ENCODE results near the gene SPOCK3.
"Not testable (repeated sequence)": the region's sequence is repeated elsewhere in the genome, so short reads cannot be mapped to it uniquely, and the experiment has no call there.

Gene SPOCK3

DNA sequence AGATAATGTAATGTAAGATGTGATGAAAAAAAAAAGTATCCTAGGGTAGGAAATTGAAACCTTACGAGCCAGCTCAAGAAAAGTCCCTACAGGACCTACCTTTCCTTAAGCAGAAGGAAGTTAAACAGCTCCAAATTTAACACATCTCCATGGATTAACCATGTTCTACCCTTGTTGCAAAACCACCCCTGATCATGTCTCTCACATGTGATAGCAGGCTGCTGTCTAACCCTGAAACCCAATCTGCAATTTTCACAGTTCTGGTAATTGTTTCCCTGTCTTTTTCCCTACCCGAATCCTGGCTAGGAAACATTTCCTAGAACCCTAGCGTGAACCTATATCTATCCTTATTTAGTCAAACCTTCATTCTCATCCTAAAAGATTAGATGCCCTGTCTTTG, 198.9 kb downstream of the SPOCK3 start:
- no peak for DNase-seq (ENCODE audit: low spot score)

DNA sequence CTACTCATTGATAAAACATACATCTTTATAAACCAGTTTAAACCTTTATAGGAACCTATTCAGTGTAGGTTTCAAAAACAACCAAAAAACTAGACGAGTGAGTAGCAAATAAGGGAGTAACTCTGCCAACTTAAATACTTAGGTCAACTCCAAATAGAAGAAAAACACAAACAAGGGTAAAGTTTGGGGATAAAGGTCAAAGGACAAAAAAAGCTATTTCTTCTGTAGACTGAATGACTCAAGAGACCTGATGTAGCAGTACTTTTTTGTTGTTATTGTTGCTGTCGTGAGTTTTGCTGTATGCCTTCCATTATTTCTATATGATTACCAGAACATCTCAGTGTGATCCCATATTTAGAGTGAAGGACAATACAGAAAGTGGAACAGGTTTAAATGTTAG, 199.3 kb downstream of the SPOCK3 start:
- no peak for DNase-seq (ENCODE audit: low spot score)

DNA sequence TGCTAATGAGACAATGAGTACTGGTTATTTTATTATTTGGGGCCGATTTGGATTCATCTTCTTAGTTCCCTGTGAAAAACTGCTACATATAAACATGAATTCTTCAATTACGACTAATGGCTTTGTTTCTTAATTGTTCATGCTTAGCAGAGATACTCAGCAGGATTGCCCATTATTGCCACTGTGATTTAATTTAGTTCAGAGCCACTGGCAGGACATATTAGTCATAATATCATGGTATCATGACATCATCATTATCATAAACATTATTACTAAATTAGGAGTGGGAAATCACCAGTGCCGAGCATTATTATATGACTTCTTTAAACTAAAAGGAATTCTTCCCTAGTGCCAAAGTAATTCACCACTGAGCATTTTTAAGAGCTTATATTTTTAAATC, 201.4 kb downstream of the SPOCK3 start:
- no peak for DNase-seq (ENCODE audit: low spot score)

DNA sequence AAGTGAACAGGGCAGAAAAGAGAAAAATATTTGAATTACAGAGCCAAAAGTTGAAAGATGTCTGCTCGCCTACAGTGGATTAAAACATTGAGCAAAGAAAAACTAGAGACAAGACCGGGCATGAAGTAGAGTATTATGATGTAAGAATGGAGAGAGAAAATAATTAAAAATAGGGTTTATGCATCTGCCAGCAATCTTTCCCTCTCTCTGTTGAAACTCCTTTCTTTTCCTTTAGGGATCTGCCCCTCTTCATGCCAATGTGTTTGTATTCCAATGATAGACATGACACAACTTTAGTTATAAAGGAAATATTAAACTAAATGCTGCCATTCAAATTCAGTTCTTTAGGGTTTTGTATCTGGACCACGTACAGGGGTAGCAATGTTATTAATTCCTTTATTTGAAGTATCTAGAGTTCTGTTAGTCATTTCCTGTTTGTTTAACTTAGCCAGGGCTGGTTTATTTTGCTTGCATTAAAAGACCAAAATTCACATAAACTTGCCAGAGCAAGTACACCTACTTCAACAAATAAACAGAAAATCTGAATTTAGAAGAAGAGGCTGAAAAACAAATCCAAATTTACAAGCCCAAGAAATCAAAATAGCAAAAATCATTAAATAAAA, 202.6 kb downstream of the SPOCK3 start:
- DNase-seq (ENCODE audit: low spot score) = no peak

DNA sequence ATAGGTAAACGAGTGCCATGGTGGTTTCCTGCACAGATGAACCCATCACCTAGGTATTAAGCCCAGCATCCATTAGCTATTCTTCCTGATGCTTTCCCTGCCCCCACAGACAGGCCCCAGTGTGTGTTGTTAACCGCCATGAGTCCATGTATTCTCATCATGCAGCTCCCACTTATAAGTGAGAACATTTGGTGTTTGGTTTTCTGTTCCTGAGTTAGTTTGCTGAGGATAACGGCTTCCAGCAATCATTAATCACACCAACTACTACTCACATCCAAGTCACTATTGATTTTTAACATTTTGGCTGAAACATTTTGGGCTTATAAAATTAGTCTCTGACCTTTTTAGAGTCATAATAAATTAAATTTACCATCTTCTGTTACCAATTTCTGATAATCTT, 205.3 kb downstream of the SPOCK3 start:
- no peak for DNase-seq (ENCODE audit: low spot score)

DNA sequence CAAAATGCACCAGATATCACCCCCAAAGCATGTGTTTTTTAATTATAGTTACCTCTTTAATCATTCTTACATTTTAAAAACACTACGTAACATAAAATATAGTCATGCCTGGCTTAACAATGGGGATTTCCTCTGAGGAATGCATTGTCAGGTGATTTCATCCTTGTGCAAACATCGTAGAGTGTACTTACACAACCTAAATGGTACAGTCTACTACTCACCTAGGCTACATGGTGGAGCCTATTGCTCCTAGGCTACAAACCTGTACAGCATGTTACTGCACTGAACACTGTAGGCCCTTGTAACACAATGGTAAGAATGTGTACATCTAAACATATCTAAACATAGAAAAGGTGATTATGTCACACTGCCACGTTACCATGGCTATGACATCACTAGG, 208.6 kb downstream of the SPOCK3 start:
- DNase-seq (ENCODE audit: low spot score) = no peak

DNA sequence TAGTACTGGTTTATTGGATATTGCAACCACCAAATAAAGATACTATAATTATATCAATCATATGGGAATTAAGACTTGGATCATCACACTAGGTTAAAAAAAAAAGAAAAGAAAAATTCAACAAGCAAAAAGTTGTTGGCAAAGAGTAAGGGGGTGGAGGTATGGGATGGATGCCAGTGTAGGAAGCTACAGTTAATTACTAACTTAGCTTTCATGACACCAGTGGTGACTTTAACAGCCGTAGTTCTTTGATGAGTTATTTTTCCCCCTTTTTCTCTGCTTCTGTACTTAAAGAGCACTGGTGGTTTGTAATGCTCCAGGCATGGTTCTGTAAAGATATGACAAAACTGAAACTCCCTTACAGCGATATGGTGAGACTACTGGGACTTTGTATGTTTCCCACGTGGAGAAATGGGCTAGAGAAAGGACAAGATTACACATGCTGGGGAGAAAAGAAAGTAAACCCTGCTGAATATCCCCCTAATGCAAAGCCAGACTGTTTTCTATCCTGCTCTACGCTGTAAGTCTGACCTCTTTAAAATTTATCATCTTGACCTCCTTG, 210.8 kb downstream of the SPOCK3 start:
- no peak for DNase-seq (ENCODE audit: low spot score)

DNA sequence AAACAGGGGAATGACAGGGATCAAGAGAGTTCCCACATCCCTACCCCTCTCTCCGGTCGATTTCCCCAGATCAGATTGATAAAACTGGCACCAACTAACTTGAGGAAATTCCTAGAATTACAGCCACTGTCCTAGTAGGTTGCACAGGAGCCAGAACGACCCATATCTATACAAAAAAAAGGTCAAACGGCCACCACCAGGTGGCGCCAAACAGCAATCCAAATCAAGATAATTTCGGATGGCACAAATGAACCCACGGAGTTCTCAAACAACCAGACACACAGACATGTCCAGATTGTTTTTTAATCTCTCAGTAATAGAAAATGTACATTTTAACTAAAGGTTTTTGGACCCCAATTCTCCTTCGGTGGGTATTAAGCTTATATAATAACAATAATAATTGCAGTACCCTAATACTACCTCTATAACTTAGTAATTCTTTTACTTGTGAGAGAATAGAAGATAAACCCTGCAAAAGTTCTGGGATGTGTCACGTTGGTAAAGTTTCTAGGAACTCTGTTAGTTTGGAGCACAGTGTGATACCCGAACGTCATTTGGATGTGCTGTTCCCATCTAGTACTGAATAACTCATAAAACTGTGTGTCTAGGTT, 212.6 kb downstream of the SPOCK3 start:
- peak; percentile 66 for DNase-seq (ENCODE audit: low spot score)

DNA sequence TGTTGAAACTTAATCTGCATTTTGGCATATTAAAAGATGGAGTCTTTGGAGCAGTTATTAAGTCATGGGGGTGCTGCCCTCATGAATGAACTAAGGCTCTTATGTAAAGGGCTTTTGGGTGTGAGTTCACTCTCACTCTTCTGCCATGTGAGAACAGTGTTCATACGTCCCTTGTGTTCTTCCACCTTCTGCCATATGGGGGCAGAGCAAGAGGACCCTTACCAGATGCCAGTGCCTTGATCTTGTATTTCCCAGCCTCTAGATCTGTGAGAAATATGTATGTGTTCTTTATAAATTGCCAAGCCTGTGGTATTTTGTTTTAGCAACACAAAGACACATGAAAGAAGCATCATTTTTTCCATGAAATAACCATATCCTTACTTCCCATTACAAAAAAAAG, 213.9 kb downstream of the SPOCK3 start:
- DNase-seq (ENCODE audit: low spot score) = no peak

DNA sequence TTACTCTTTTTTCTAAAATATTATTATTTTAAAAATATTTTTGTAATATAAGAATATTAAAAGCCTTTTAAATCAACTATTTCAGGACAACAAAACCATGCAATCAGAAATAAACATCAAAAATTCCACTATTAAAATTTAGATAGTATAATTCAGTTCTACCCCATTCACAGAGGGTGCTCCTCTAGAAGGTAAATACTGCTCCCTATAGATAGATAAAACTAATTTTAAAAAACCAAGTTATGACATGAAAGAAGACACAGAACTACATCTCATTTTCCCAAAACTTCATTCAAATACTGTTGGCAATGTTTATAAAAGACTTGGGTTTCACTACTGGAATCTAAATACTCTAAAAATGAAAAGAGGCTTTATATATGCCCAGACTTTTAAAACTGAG, 219.3 kb downstream of the SPOCK3 start:
- DNase-seq (ENCODE audit: low spot score) = no peak

DNA sequence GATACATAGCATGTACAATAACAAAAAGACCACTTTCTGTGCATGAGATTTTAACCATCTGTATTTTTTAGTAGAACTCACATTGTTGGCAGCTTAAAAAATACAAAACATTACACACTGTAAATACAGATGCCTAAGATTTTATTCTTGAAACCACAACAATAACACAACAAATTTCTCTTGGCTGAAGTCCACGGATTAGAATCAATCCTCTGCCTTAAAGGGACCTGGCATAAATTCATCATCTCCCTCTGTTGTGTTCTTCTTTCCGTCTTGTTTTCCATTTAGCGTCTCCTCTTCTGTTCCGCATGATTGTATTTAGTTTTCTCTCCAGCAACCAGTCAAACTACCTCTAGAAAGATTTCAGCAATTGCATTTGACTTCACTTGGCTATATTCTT, 231.0 kb downstream of the SPOCK3 start:
- no peak for DNase-seq (ENCODE audit: low spot score)

DNA sequence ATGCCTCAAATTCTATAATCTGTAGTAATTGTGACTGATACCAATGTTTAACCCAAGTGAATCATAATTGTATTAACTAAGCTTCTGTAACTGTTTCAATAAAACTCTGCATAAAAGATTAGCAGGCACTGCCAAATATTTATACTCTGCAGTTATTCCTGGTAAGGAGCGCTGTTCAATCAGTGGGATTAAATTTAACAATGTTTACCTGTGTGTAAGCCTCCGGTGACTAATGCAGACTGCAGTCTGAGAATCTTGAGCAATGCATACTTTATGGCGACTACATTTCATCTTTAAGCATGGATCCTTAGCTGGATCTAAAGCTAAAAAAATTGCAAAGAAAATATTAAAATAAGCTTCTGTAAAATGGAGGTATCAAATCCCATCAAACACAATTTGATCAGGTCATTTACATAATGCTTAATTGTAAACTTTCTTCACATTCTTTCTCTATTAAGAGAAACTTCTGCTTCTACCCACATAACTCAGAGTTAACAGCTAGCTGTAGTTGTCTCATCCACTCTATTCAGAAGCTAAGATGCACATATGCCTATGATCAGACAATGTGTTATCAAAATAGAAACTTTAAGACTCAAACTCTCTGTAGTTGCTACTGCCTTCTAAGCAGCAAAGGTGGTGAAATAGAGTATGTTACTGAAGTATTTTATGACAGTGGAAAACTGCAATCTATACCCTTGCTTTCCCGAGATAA, 234.0 kb downstream of the SPOCK3 start:
- peak; percentile 74 for DNase-seq (ENCODE audit: low spot score)

DNA sequence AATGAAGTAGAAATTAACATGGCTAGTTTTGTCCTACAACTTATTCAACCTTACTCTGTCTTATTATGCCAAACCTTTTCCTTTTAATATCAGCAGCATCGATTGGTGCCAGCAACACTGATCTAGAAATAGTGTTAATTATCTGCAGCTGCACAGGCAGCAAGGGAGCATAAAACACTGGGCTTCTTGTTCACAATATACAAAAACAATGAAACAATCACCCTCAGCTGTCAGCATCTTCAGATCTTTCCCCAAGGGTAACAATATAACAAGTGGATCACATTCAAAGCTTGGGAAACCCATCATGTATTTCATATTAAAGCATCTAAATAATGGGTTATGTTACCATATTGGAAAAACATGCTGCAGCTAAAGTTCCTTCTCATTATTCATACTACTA, 238.1 kb downstream of the SPOCK3 start:
- no peak for DNase-seq (ENCODE audit: low spot score)

DNA sequence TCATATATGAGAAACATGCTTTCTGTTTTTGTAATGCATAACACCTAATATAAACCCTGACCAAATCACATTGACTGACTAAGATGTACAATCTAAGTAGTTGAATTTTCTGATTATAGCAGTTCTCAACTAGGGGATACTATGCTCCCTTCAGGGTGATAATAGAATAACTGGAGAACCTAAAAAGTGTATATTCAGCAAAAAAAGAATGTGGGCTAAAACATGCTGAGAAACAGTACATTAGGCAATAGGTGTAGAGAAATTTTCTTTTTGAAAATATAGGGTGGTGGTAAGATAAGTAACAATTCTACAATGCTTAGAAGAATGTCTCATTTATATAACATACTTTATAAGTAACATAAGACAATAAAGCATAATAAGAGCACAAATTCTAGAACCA, 239.6 kb downstream of the SPOCK3 start:
- no peak for DNase-seq (ENCODE audit: low spot score)

DNA sequence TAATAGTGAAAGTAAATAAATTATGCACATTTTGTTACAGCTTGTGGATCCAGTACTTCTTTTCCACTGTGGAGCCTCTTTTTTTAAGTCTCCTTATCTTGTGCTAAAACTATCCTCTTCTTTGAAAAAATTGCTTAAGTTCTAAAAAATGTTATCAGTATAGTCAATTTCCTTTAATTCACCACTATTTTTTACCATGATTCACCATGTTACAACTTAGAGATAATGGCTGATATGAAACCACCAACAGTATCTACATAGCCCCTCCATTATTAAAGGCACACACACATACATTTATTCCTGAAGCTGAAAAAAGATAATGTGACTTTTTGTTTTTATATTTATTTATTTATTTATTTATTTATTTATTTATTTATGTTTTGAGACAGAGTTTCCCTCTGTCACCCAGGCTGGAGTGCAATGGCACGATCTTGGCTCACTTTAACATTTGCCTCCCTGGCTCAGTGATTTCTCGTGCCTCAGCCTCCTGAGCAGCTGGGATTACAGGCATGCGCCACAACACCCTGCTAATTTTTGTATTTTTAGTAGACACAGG, 243.2 kb downstream of the SPOCK3 start:
- no peak for DNase-seq (ENCODE audit: low spot score)

DNA sequence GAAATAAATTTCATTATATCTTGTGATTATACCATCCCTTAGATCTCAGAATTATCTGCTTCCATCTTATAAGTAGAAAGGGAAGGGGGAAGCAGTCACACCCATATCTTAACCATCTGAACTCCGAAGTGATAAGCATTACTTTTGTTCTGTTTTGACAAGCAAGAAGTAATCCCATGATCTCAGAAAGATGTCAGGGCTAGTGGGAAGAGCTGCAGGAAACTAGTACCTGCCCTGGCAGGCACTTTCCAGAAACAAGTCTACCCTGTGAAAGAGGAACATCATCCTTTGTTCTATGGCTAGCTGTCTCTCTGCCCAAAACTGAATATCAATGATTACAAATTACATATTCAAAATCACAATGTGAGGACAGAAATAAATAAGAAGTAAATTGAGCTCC, 244.4 kb downstream of the SPOCK3 start:
- DNase-seq (ENCODE audit: low spot score) = no peak

DNA sequence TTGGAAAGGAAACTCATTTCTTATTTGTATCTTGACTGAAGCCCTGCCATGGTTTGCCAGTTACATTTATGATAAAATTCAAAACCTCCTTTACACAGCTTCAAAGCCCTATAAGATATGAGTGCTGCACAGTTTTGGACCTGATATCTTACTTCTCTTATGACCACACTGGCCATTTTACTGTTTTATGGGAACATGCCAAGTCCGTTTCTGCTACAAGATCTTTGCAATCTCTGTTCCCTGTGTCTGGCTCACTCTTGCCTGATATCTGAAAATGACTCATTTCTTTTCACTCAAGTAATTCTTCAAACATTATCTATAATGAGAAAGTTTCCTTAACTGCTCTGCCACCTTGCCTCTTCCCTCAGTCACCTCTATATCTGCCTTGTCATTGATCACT, 247.3 kb downstream of the SPOCK3 start:
- no peak for DNase-seq (ENCODE audit: low spot score)

DNA sequence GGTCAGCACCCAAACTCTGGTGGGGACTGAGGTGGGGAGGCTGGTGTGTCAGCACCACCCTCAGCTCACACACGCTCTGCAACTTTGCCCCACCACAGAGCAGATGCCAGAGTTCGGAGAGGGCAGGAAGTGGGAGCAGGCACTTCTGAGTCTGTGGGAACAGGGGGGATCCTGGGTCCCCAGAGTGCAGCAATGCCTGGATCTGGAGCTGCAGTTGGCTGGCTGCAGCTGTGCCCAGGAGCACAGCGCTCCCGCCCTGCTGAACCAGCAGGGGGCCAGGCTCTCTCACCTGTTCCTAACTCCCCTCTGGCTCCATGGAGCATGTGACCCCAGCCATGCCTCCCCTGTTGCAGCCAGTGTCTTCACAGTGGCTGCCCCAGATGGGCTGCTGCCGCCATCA, 252.4 kb downstream of the SPOCK3 start:
- no peak for DNase-seq (ENCODE audit: low spot score)

DNA sequence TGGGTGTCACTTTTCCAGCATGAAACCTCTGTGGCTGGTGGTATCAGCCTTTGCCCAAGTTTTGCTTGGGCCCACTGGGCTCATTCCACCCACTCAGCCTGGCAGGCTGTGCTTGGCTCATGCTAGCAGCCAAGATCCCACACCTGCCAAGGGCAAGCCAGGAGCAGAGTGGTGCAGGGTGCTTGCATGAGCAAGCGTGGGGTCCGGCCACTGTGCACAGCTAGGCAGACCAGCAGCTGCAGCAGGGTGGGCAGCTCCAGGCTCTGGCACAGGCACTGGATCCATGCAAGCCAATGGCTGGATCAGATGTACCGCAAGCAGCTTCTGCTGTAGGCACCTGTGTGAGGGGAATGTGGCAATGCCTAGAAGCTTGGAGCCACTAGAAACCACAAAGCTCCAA, 253.9 kb downstream of the SPOCK3 start:
- no peak for DNase-seq (ENCODE audit: low spot score)

DNA sequence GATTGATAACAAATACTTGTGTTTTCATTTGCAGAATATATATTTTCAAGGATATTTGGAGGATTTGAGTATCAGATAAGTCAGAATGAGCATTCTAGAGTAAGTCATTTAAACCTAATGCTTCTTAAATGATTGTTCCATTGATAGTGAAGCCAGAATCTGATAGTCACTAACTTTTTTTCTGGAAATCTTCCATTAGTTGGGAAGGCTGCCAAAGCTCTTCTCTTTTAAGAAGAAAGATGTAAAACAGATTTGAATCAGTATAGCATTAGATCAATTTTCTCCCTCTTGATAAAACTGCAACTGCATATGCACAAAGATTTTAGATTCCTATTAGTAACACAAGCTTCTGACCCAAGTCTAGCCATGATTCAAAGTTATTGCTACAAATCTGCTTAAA, 256.7 kb downstream of the SPOCK3 start:
- DNase-seq (ENCODE audit: low spot score) = no peak

DNA sequence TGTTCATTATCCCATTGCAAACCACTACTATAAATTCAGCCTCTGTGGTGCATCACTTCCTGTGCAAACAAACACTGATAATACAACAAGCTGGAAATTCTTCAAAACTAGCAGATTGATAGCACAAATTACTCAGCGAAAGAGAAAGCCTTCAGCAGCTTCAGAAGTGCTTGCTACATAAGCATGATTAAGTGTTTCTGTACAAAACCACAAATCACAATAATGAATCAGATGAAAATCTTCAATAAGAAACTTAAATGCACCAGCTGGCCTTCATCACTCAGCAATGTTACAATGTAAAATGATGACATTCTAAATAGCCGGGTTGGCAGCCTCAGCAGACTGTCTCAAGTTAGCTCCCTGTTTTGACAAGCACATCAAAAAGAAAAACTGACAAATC, 262.2 kb downstream of the SPOCK3 start:
- DNase-seq (ENCODE audit: low spot score) = no peak

DNA sequence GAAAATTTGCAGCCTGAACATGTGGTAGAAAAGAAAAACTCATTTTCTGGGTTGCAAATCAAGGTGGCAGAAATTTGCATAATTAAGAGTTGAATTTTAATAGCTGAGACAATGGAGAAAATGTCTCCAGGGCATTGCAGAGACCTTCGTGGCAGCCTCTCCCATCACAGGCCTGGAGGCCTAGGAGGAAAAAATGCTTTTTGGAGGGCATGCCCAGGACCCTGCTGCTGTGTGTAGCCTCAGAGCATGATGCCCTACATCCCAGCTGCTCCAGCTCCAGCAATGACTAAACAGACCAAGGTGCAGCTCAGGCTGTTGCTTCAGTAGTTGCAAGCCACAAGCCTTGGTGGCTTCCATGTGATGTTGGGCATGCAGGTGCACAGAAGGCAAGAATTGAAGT, 266.1 kb downstream of the SPOCK3 start:
- not testable (repeated sequence) for DNase-seq (ENCODE audit: low spot score)

DNA sequence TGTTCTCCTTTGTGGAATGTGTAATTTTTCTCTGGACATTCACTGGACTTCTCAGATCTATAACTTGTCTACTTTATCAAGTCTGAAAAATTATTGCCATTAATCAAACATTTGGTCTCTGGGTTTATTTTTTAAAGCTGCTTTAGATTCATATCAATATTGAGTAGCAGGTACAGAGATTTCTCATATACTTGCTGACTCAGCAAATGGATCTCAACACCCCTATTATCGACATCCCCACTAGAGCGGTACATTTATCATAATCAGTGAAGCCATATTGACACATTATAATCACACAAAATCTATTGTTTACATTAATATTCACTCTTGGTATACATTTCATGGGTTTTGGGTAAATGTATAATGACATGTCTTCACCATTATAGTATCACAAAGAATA, 268.7 kb downstream of the SPOCK3 start:
- DNase-seq (ENCODE audit: low spot score) = no peak

Measured in LoVo (cell line).